Astrocyte (in vitro differentiated cells and primary cell): ENCODE data around the gene NPEPL1.

Experiments
- EZH2 ChIP-seq: IDR thresholded peaks from 2 replicates; pipeline ENCODE4 v1.6.1; 2012; ENCODE audit warnings: mild to moderate bottlenecking, low read length, inconsistent platforms; ENCODE audit not compliant: insufficient read depth
- TF ChIP-seq, protein P1 (sequence below): IDR thresholded peaks from 2 replicates; pipeline ENCODE4 v1.5.1; 2011; ENCODE audit warnings: low read depth, mild to moderate bottlenecking, inconsistent platforms, low read length, moderate library complexity; ENCODE audit not compliant: insufficient read depth

DNA sequence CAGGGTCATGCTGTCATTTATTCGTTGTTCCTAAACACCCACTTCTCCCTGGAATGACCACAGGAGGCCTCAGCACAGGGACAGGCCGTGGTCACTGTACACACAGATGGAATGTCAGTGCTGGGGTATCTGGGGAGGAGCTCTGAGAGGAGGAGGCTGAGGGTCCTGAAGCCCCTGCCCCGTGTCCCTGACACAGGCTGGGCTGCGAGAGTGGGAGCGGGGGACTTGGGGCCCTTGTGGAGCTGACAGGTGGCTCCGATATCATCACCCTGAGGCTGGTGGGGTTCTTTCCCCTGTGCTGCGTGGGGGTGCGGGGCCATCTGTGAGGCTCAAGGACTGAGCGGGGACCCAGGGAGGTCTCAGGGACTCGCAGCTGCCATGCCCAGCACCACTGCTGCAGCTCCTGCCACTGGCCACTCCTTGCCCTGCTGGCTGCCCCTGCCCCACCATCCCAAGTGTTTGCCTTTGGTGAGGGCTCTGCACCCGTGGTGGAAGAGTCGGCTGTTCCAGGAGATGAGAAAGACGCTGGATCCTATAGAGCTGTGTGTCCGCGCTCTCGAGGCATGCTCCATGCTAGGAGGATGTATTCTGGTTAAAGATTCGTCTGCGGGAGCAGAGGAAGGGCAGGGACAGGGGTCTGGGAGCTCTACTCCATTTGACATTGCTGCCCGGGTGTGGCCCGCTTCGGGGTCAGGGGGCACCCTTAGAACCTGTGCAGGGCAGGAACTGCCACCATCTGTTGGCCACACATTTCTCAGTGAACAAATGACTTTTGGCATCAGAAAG, 18.9 kb downstream of the NPEPL1 start:
- no peak for TF ChIP-seq EZH2
- TF ChIP-seq, protein P1, sequence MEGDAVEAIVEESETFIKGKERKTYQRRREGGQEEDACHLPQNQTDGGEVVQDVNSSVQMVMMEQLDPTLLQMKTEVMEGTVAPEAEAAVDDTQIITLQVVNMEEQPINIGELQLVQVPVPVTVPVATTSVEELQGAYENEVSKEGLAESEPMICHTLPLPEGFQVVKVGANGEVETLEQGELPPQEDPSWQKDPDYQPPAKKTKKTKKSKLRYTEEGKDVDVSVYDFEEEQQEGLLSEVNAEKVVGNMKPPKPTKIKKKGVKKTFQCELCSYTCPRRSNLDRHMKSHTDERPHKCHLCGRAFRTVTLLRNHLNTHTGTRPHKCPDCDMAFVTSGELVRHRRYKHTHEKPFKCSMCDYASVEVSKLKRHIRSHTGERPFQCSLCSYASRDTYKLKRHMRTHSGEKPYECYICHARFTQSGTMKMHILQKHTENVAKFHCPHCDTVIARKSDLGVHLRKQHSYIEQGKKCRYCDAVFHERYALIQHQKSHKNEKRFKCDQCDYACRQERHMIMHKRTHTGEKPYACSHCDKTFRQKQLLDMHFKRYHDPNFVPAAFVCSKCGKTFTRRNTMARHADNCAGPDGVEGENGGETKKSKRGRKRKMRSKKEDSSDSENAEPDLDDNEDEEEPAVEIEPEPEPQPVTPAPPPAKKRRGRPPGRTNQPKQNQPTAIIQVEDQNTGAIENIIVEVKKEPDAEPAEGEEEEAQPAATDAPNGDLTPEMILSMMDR: no peak
